Duodenal mucosa (tissue), 2 donors: ENCODE data around the gene JTB.

ENCODE experiments used
- H3K27ac ChIP-seq: one replicate; pipeline ENCODE4 v1.7.0; 2013; ENCODE audit warnings: low read depth, low read length
- H3K27me3 ChIP-seq, 2 donors: one replicate each; pipeline ENCODE4 v1.7.0; 2013; ENCODE audit warnings: low read length in 2 of 2, control low read depth in 1 of 2; ENCODE audit not compliant: insufficient read depth in 2 of 2, control insufficient read depth in 1 of 2
- H3K36me3 ChIP-seq, 2 donors: one replicate each; pipeline ENCODE4 v1.7.0; 2013; ENCODE audit warnings: low read length in 2 of 2, control low read depth in 1 of 2; ENCODE audit not compliant: insufficient read depth in 2 of 2, control insufficient read depth in 1 of 2
- H3K4me1 ChIP-seq, 2 donors: one replicate each; pipeline ENCODE4 v1.7.0; 2013; ENCODE audit warnings: low read length in 2 of 2, control low read depth in 1 of 2; ENCODE audit not compliant: insufficient read depth in 2 of 2, control insufficient read depth in 1 of 2
- H3K4me3 ChIP-seq, 2 donors: one replicate each; pipeline ENCODE4 v1.7.0; 2013; ENCODE audit warnings: low read length in 2 of 2, low read depth in 1 of 2
- H3K9ac ChIP-seq, 2 donors: one replicate each; pipeline ENCODE4 v1.7.0; 2013; ENCODE audit warnings: low read length in 2 of 2, low read depth in 1 of 2
- H3K9me3 ChIP-seq, 2 donors: one replicate each; pipeline ENCODE4 v1.7.0; 2013; ENCODE audit warnings: low read length in 2 of 2, control low read depth in 1 of 2; ENCODE audit not compliant: control insufficient read depth in 1 of 2

Gene JTB

DNA sequence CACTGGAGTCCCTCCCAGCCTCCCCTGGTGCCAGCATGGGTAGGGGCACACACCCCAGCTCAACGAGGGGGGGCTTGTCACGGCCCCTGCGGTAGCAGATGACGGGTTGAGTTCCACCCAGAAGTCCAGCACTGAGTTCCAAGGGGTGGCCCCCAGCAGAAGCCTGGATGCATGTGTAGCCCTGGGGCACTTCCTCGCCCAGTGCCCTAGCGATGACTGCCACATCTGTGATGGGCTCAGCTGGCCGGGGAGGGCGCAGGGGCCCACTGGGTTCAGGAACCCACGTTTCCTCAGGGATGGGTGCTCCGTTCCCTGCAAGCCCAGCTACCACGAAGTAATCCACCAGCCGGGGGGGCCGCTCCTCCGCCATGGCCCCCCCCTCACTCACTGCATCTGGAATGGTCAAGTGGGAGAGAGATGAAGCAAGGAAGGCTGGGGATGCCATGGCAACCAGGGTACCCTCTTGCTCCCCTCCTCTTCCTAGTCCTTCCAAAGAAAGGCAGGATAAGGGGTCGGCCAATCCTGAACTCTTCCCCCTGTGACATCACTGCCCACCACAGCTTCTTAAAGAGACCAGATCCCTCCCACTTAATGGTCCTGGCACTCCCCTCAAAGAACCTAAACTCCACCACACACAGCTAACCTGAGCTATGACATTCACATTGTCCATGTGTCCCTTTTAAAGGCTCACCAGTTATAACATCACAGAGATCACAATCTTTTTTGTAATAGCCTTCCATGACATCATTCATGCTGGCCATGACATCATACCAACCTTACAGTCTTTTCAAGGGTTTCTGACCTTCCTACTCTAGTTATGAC is 33.3 kb downstream of the JTB start:
- Histone ChIP-seq H3K4me1 (peaks cover 22 to 23% of the 10 kb centered on the region in 2 donors), H3K27me3 (no peaks in the 10 kb centered on the region), H3K4me3 (peak overlapping the region; percentile 80 to 95), H3K9me3 (no peaks in the 10 kb centered on the region), H3K9ac (peak overlapping the region; percentile 89 to 97), H3K36me3 (peaks cover 26 to 57% of the 10 kb centered on the region in 2 donors), H3K27ac (no peak overlapping the region)

DNA sequence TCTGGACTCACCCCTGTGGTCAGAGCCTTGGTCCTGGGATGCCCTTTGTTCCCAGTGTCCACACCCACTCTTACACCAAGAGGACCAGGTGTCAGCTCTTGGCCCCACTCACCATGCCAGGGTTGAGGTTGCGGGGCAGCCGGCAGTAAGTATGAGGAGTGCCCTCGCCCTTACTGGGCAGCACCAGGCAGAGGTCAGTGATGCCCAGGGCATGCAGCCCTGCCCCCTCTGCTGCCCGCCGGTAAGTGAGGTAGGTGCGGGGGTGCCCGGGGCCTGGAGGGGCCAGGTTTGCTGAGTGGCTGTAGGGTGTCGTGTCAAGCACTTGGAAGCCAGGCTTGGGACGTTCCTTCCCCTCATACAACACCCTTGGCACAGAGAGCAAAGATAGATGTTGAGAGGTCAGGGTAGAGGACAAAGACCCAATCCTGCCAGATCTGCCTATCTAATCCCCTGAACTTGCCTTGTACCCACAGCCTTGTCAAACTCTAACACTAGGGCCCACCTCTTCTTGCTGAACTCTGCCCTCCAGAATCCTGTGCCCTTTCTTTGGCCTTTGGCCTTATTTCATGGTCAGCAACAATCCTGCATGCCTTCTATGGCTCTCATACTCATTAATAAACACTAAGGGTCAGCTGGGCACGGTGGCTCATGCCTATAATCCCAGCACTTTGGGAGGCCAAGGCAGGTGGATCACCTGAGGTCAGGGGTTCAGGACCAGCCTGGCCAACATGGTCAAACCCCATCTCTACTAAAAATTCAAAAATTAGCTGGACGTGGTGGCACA is 34.5 kb downstream of the JTB start:
- Histone ChIP-seq H3K27ac (no peak overlapping the region), H3K27me3 (no peaks in the 10 kb centered on the region), H3K9me3 (no peaks in the 10 kb centered on the region), H3K4me3 (no peak overlapping the region), H3K9ac (no peak overlapping the region), H3K36me3 (peaks cover 17 to 50% of the 10 kb centered on the region in 2 donors), H3K4me1 (peaks cover 22 to 23% of the 10 kb centered on the region in 2 donors)

- H3K27me3 ChIP-seq: no peaks in the 10 kb centered on the region
- peaks cover 21% of the 10 kb centered on the region in 2 donors for H3K4me1 ChIP-seq
- H3K9me3 ChIP-seq: no peaks in the 10 kb centered on the region
- H3K27ac ChIP-seq: no peak overlapping the region
- H3K36me3 ChIP-seq: peaks cover 22 to 54% of the 10 kb centered on the region in 2 donors
- no peak overlapping the region for H3K9ac ChIP-seq
- no peak overlapping the region for H3K4me3 ChIP-seq
Measured at GRCh38 chr1:153941826-153942725, 35.4 kb downstream of the JTB start.

DNA sequence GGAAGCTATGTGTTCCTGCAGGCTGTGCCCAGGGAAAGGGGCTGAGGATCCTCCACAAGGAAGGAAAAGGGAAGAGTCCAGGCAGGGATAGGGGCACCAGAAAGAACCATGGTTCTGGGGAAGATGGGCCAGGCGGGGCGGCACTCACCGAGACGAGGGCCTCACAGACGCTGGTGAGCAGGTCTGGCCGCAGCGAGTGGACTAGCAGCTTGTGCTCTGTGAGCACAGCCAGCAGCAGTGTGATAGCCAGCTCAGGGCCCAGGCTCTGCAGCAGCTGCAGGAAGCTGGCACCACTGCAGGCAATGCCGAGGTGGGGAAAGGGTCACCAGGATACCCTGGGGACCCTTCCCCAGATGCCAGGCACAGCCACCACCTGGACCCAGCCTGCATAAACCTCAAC is 36.7 kb downstream of the JTB start:
- Histone ChIP-seq H3K4me1 (peaks cover 16 to 17% of the 10 kb centered on the region in 2 donors), H3K27ac (no peak overlapping the region), H3K9me3 (no peaks in the 10 kb centered on the region), H3K9ac (no peak overlapping the region), H3K27me3 (no peaks in the 10 kb centered on the region), H3K36me3 (peaks cover 34 to 67% of the 10 kb centered on the region in 2 donors), H3K4me3 (no peak overlapping the region)

- Histone ChIP-seq H3K4me3 (no peak overlapping the region), H3K9ac (no peak overlapping the region), H3K9me3 (no peaks in the 10 kb centered on the region), H3K27ac (no peak overlapping the region), H3K27me3 (no peaks in the 10 kb centered on the region), H3K4me1 (peaks cover 6 to 8% of the 10 kb centered on the region in 2 donors), H3K36me3 (peaks cover 42 to 78% of the 10 kb centered on the region in 2 donors)
Measured at GRCh38 chr1:153939476-153939875, 38.0 kb downstream of the JTB start.

- Histone ChIP-seq H3K36me3 (peaks cover 45 to 81% of the 10 kb centered on the region in 2 donors), H3K27ac (no peak overlapping the region), H3K9ac (no peak overlapping the region), H3K9me3 (no peaks in the 10 kb centered on the region), H3K4me3 (no peak overlapping the region), H3K27me3 (no peaks in the 10 kb centered on the region), H3K4me1 (peaks cover 3% of the 10 kb centered on the region in 2 donors)
Measured at GRCh38 chr1:153938996-153939395, 38.5 kb downstream of the JTB start.

DNA sequence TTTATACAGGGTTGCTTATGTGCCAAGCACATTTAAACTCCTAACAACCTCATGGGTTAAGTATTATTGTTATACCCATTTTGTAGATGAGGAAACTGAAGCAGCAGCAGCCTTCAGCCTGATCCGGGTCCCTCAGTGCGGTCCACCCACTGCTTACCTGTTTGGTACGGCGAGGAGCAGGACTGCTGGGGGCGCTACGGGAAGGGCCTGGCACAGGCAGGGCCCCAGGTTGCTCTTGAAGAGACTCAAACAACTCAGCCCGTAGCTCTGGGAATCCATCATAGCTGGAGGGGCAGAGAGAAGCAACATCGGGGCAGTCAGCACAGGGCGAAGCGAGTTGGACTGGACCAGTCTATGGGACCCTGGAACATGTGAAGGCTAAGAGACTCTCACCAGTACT is 40.1 kb downstream of the JTB start:
- H3K27me3 ChIP-seq: no peaks in the 10 kb centered on the region

GRCh38 chr1:153936011-153936802 is 41.3 kb downstream of the JTB start:
- no peaks in the 10 kb centered on the region for H3K27me3 ChIP-seq
- H3K9me3 ChIP-seq: no peaks in the 10 kb centered on the region
- peaks cover 46 to 82% of the 10 kb centered on the region in 2 donors for H3K36me3 ChIP-seq
- no peak overlapping the region for H3K9ac ChIP-seq
- no peaks in the 10 kb centered on the region for H3K4me1 ChIP-seq
- no peak overlapping the region for H3K4me3 ChIP-seq
- H3K27ac ChIP-seq: no peak overlapping the region

More for the DNA sequence above, 40.1 kb downstream of the JTB start:
- H3K4me3 ChIP-seq: no peak overlapping the region
- H3K27ac ChIP-seq: no peak overlapping the region
- H3K36me3 ChIP-seq: peaks cover 54 to 89% of the 10 kb centered on the region in 2 donors
- no peaks in the 10 kb centered on the region for H3K4me1 ChIP-seq
- no peak overlapping the region for H3K9ac ChIP-seq
- no peaks in the 10 kb centered on the region for H3K9me3 ChIP-seq

DNA sequence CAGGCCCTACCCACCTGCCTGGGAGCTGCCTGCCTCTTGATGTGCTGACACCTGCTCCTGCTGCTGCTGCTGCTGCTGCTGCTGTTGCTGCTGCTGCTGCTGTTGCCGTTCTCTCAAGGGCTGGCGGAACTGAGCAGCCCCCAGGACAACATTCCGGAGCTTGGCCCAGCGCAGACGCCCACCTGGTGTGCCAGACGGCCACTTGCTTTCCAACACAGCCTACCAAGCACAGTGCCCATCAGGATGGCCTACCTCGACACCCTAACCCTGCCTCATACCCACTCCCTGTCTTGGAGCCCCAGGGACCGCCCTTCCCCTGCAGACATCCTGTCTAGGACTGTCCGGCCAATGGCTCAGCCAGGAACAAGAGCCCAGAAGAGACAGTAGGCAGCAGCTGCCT is 42.7 kb downstream of the JTB start:
- Histone ChIP-seq H3K9ac (no peak overlapping the region), H3K27ac (no peak overlapping the region), H3K4me3 (no peak overlapping the region), H3K4me1 (no peaks in the 10 kb centered on the region), H3K36me3 (peaks cover 49 to 80% of the 10 kb centered on the region in 2 donors), H3K9me3 (no peaks in the 10 kb centered on the region), H3K27me3 (no peaks in the 10 kb centered on the region)
